Measurements from ENCODE around the gene MCL1.

GRCh38 chr1:150563340-150564038, 15.9 kb downstream of the MCL1 start:
- peak; percentile 46 for TF ChIP-seq POLR2AphosphoS5 (IDR thresholded peaks at IDR 0.05; ENCODE audit: low read depth, low read length)
- TF ChIP-seq, protein P1, sequence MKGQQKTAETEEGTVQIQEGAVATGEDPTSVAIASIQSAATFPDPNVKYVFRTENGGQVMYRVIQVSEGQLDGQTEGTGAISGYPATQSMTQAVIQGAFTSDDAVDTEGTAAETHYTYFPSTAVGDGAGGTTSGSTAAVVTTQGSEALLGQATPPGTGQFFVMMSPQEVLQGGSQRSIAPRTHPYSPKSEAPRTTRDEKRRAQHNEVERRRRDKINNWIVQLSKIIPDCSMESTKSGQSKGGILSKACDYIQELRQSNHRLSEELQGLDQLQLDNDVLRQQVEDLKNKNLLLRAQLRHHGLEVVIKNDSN (IDR thresholded peaks at IDR 0.05; ENCODE audit: borderline replicate concordance, low read depth): no peak
- no peak for TF ChIP-seq CTCF (IDR thresholded peaks at IDR 0.05)
- no peak for TF ChIP-seq CHD2 (IDR thresholded peaks at IDR 0.05; ENCODE audit: low read length, partially characterized antibody)
- TF ChIP-seq FOXM1 (IDR thresholded peaks at IDR 0.05; ENCODE audit: low read depth): no peak
- TF ChIP-seq JUND (IDR thresholded peaks at IDR 0.05): no peak; the same call in 1 of the 2 replicates
- TF ChIP-seq SMC3 (IDR thresholded peaks at IDR 0.05; ENCODE audit: low read depth, low read length): no peak
- TF ChIP-seq, protein P2, sequence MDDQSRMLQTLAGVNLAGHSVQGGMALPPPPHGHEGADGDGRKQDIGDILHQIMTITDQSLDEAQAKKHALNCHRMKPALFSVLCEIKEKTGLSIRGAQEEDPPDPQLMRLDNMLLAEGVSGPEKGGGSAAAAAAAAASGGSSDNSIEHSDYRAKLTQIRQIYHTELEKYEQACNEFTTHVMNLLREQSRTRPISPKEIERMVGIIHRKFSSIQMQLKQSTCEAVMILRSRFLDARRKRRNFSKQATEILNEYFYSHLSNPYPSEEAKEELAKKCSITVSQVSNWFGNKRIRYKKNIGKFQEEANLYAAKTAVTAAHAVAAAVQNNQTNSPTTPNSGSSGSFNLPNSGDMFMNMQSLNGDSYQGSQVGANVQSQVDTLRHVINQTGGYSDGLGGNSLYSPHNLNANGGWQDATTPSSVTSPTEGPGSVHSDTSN (IDR thresholded peaks at IDR 0.05): peak; percentile 54
- TF ChIP-seq MAX (IDR thresholded peaks at IDR 0.05; ENCODE audit: low read depth): no peak
- no peak for TF ChIP-seq RXRA (IDR thresholded peaks at IDR 0.05; ENCODE audit: borderline replicate concordance, low read depth)
- TF ChIP-seq RAD21 (IDR thresholded peaks at IDR 0.05; ENCODE audit: low read length): no peak
- TF ChIP-seq YY1 (IDR thresholded peaks at IDR 0.05; ENCODE audit: low read depth): no peak
